Effector CD8-positive, alpha-beta T cell (primary cell): ENCODE results near the gene OR52N1.

ENCODE experiments used
- DNase-seq: peaks from one replicate; lab custom pipeline; 2025; lab: John Stamatoyannopoulos, UW
- total RNA-seq, 4 experiments: gene quantifications; one replicate each; lab custom pipeline; 2026; lab: John Stamatoyannopoulos, UW

The OR52N1 gene
- total RNA-seq: 0 to 0.09 (median 0) reads per million in 4 experiments

GRCh38 chr11:5791165-5791564 is at the start of gene OR52N1:
TSS of gene OR52N1 (minus strand) at chr11:5791265. CDS start at chr11:5788816, 2,449 bp downstream.
- no peak for DNase-seq

GRCh38 chr11:5837695-5838094 is 46.6 kb upstream of the OR52N1 start:
- no peak for DNase-seq

- no peak for DNase-seq
These were observed 42.4 kb upstream of the OR52N1 start for GRCh38 chr11:5833446-5833845.

- DNase-seq: no peak
These were observed 40.2 kb upstream of the OR52N1 start for GRCh38 chr11:5831196-5831829.

GRCh38 chr11:5818245-5818886 is 27.3 kb upstream of the OR52N1 start:
- DNase-seq: no peak

GRCh38 chr11:5815534-5815933 is 24.5 kb upstream of the OR52N1 start:
- no peak for DNase-seq

- DNase-seq: no peak
These were observed 19.1 kb upstream of the OR52N1 start for GRCh38 chr11:5809905-5810795.

- no peak for DNase-seq
These were observed 18.1 kb upstream of the OR52N1 start for GRCh38 chr11:5809122-5809519.

GRCh38 chr11:5808500-5809121 is 17.5 kb upstream of the OR52N1 start, which contains the start of gene OR52N2:
TSS of gene OR52N2 (plus strand) at chr11:5808924. CDS start at chr11:5820336, 11,412 bp downstream.
- DNase-seq: peak; percentile 68

- no peak for DNase-seq
These were observed 16.5 kb upstream of the OR52N1 start for GRCh38 chr11:5807580-5807979.

GRCh38 chr11:5803982-5804381 is 12.9 kb upstream of the OR52N1 start:
- DNase-seq: no peak

- DNase-seq: no peak
These were observed 5.5 kb upstream of the OR52N1 start for GRCh38 chr11:5796541-5796940.

- no peak for DNase-seq
These were observed 7.8 kb downstream of the OR52N1 start, which contains the start of gene OR52N5 for GRCh38 chr11:5783255-5783654. TSS of gene OR52N5 (minus strand) at chr11:5783355. CDS start at chr11:5778634, 4,721 bp downstream.

GRCh38 chr11:5767056-5767455 is 24.0 kb downstream of the OR52N1 start:
- no peak for DNase-seq

- no peak for DNase-seq
These were observed 37.1 kb downstream of the OR52N1 start, which contains the start of gene OR52N4 for GRCh38 chr11:5753943-5754342. TSS of gene OR52N4 (plus strand) at chr11:5754243. CDS start at chr11:5754741, 498 bp downstream.

- DNase-seq: no peak
These were observed 41.2 kb downstream of the OR52N1 start for GRCh38 chr11:5749836-5750235.

- no peak for DNase-seq
These were observed 44.5 kb downstream of the OR52N1 start for GRCh38 chr11:5746614-5747013.

GRCh38 chr11:5738431-5738830 is 52.6 kb downstream of the OR52N1 start:
- DNase-seq: no peak

GRCh38 chr11:5737670-5738392 is 53.2 kb downstream of the OR52N1 start:
- no peak for DNase-seq

- DNase-seq: no peak
These were observed 54.0 kb downstream of the OR52N1 start for GRCh38 chr11:5737091-5737490.
